Measurements from ENCODE around the gene RNU4-1. TPM values are rescaled to one million over a fixed set of nuclear protein-coding genes. Genes with fewer than 3 reads are reported as not detected.

RNU4-1 gene
- total and polyA plus RNA-seq, 9 of the 15 experiments (the other 6 are each of a cell fraction or from before 2014, with no cell fraction given): under 0.01 to 19,719 (median 3,563) TPM; not detected in 4

- TF ChIP-seq CREB3 (tag; conservative IDR thresholded peaks at IDR 0.05; ENCODE audit: low read depth) (peak; percentile 90; the same call in 1 of the 2 replicates), ZNF24 (IDR thresholded peaks at IDR 0.05) (no peak), RAD21 (CRISPR knock-in tag; conservative IDR thresholded peaks at IDR 0.05 in 1 of 2, IDR thresholded peaks at IDR 0.05 in 1 of 2) (peak in 1 of 2 experiments; percentile 49; a peak in 2 of 4 replicates), SREBF1 (IDR thresholded peaks at IDR 0.05; ENCODE audit: borderline replicate concordance, low read depth, low read length) (peak; percentile 37; the same call in 1 of the 2 replicates), HBP1 (CRISPR knock-in tag; IDR thresholded peaks at IDR 0.05) (0 out of 2 replicates have a peak, but pooled peaks have one; percentile 18), ZBTB7A (IDR thresholded peaks at IDR 0.05; ENCODE audit: borderline replicate concordance, control insufficient read depth, low read depth, low read length) (0 out of 2 replicates have a peak, but pooled peaks have one; percentile 49), HES1 (IDR thresholded peaks at IDR 0.05; ENCODE audit: low read depth) (peak; percentile 70), TSHZ1 (CRISPR knock-in tag; IDR thresholded peaks at IDR 0.05) (no peak), CC2D1A (IDR thresholded peaks at IDR 0.05) (no peak), OTX1 (CRISPR knock-in tag; IDR thresholded peaks at IDR 0.05) (0 out of 2 replicates have a peak, but pooled peaks have one; percentile 34), CCAR2 (IDR thresholded peaks at IDR 0.05; ENCODE audit: low read depth, low read length) (no peak), NBN (IDR thresholded peaks at IDR 0.05; ENCODE audit: low read depth) (peak; percentile 40; the same call in 1 of the 2 replicates), ZNF175 (CRISPR knock-in tag; IDR thresholded peaks at IDR 0.05; ENCODE audit: low read depth) (peak; percentile 66), GTF2F1 (IDR thresholded peaks at IDR 0.05; ENCODE audit: low read depth, low read length) (peak; percentile 52; the same call in 1 of the 2 replicates), ZNF12 (CRISPR knock-in tag; IDR thresholded peaks at IDR 0.05) (no peak), L3MBTL2 (IDR thresholded peaks at IDR 0.05) (peak; percentile 99)
Observed at GRCh38 chr12:120317224-120318105, 24.4 kb upstream of the RNU4-1 start (continued).
